ENCODE results near the gene GPS1. TPM values are rescaled to one million over a fixed set of nuclear protein-coding genes. Genes with fewer than 3 reads are reported as not detected.
A peak's percentile ranks its signal among the peaks of the same experiment; 100 is the strongest.

GPS1 gene
- 90.2 and 93.7 TPM in 2 replicates for total RNA-seq

DNA sequence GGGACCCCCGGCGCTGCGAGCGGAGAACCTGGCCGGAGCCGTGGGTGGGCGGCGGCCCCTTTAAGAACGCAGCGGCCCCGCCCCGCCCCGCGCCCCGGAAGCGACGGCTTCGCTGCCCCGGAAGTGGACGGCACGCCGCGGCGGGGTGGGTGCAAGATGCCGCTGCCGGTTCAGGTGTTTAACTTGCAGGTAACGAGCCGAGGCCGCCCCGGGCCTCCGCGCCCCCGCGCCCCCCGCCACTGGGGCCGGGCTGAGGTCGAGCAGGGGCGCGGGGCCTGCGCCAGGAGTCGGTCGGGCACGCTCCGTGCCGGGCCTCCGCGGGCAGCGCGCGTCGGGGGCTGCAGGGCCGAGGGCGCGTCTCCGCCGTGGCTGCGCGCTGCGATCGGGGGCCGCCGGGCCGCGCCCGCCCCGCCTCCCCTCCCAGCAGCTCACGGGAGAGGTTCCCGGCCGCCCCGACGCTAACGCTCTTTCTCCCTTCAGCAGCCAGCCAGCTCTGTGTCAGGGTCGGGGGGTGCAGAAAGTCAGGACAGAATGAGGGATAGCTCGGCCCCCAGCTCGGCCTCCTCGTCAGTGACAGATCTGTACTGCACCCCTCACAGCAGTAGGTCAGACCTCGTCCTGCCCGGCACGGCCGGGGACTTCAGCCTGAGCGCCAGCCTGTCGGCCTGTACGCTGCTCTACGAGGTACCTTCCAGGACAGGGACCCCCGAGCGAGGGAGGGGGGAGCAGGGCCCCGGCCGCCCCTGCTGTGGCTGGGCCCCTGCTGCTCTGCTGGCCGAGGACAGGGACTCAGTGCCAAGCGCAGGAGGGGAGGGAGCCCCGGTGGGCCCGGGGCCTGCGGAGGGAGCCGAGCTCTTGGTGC lies at the start of gene GPS1, which contains the start of gene RFNG:
GPS1 (plus strand) TSS at position 123 of the 862 bp plus-strand sequence; CDS start at position 157, 34 bp downstream.
RFNG (minus strand) TSS at position 36 of the 862 bp plus-strand sequence. CDS start 45 bp downstream, outside the sequence.
- peak within 1 kb of the TSS; percentile 91 for H3K4me3 ChIP-seq (ENCODE audit: insufficient read depth, low read length)
- H3K9me3 ChIP-seq (ENCODE audit: low read depth, low read length) = no peaks in the 10 kb centered on the region
- peak; percentile 100 for DNase-seq (ENCODE audit: insufficient read length, low spot score, missing footprints)
- H3K79me2 ChIP-seq (ENCODE audit: insufficient read depth, low read length) = peaks cover 46% of the 10 kb centered on the region
- H3K27ac ChIP-seq (ENCODE audit: low read depth, low read length) = peak within 1 kb of the TSS; percentile 37
- H3K4me1 ChIP-seq (ENCODE audit: insufficient read depth, low read length) = peaks cover 12% of the 10 kb centered on the region
- TF ChIP-seq, protein P1, sequence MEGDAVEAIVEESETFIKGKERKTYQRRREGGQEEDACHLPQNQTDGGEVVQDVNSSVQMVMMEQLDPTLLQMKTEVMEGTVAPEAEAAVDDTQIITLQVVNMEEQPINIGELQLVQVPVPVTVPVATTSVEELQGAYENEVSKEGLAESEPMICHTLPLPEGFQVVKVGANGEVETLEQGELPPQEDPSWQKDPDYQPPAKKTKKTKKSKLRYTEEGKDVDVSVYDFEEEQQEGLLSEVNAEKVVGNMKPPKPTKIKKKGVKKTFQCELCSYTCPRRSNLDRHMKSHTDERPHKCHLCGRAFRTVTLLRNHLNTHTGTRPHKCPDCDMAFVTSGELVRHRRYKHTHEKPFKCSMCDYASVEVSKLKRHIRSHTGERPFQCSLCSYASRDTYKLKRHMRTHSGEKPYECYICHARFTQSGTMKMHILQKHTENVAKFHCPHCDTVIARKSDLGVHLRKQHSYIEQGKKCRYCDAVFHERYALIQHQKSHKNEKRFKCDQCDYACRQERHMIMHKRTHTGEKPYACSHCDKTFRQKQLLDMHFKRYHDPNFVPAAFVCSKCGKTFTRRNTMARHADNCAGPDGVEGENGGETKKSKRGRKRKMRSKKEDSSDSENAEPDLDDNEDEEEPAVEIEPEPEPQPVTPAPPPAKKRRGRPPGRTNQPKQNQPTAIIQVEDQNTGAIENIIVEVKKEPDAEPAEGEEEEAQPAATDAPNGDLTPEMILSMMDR (IDR thresholded peaks at IDR 0.05; ENCODE audit: extremely low read depth, low read depth, low read length) = no peak
- peaks cover 4% of the 10 kb centered on the region for H4K20me1 ChIP-seq (ENCODE audit: insufficient read depth, low read length)
- peak within 1 kb of the TSS; percentile 81 for H3K4me2 ChIP-seq (ENCODE audit: insufficient read depth, low read length)
- peak within 1 kb of the TSS; percentile 17 for H2AFZ ChIP-seq (ENCODE audit: low read length)
- peaks cover 45% of the 10 kb centered on the region for H3K36me3 ChIP-seq (ENCODE audit: insufficient read depth, low read length)
- H3K27me3 ChIP-seq (ENCODE audit: insufficient read depth, low read length) = no peaks in the 10 kb centered on the region

DNA sequence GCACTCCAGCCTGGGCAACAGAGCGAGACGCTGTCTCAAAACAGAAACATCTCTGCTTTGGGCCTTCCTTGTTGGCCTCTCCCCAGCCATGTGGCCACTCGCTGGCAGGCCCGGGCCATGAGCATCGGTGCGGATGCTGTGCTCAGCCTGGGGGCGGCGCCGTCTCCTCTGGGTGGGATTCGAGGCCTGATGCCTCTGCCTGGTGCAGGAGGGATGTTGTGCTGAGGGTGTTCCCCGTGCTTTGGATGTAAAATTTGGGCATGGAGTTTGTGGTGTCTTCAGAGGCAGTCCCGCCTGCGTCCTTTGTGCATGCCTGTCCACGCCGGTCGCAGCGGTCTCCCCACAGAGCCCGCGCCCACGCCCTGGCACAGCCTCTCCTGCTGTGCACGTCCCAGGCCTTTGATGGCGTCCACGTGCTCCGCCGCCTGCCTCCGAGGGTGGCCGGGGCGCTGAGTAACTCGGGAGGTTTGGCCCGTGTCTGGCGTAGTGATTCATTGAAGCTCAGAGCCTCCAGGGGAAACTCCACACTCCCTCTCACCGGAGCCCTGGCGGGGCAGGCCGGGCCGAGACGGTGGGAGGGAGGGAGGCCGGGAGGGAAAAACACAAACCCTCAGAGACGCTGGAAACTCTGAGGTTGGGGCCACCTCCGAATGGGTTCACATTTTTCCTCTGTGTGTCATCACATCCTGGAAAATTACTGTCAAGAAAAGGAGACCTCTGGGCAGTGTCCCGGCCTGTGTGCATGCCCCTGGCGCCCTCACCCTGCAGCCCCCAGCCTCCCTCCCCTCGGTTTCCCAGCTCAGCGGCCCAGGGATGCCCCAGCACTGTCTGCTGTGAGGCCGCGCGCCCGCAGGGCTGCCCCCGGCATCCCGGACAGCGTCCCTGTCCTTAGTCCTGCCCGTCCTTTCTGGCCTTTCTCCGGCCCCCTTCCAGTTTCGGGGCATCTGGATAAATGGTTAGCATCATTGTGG lies 48.0 kb upstream of the GPS1 start:
- DNase-seq (ENCODE audit: insufficient read length, low spot score, missing footprints) = peak; percentile 100
- no peaks in the 10 kb centered on the region for H3K9me3 ChIP-seq (ENCODE audit: low read depth, low read length)
- H3K36me3 ChIP-seq (ENCODE audit: insufficient read depth, low read length) = no peaks in the 10 kb centered on the region
- H3K79me2 ChIP-seq (ENCODE audit: insufficient read depth, low read length) = peaks cover 3% of the 10 kb centered on the region
- peaks cover 47% of the 10 kb centered on the region for H3K4me1 ChIP-seq (ENCODE audit: insufficient read depth, low read length)
- H3K4me3 ChIP-seq (ENCODE audit: insufficient read depth, low read length) = peak overlapping the region; percentile 57
- peaks cover 7% of the 10 kb centered on the region for H4K20me1 ChIP-seq (ENCODE audit: insufficient read depth, low read length)
- H3K27me3 ChIP-seq (ENCODE audit: insufficient read depth, low read length) = no peaks in the 10 kb centered on the region
- peak overlapping the region; percentile 87 for H2AFZ ChIP-seq (ENCODE audit: low read length)
- TF ChIP-seq, protein P1 (IDR thresholded peaks at IDR 0.05; ENCODE audit: extremely low read depth, low read depth, low read length) = peak; percentile 6
- H3K4me2 ChIP-seq (ENCODE audit: insufficient read depth, low read length) = peak overlapping the region; percentile 71
- H3K27ac ChIP-seq (ENCODE audit: low read depth, low read length) = peak overlapping the region; percentile 81

DNA sequence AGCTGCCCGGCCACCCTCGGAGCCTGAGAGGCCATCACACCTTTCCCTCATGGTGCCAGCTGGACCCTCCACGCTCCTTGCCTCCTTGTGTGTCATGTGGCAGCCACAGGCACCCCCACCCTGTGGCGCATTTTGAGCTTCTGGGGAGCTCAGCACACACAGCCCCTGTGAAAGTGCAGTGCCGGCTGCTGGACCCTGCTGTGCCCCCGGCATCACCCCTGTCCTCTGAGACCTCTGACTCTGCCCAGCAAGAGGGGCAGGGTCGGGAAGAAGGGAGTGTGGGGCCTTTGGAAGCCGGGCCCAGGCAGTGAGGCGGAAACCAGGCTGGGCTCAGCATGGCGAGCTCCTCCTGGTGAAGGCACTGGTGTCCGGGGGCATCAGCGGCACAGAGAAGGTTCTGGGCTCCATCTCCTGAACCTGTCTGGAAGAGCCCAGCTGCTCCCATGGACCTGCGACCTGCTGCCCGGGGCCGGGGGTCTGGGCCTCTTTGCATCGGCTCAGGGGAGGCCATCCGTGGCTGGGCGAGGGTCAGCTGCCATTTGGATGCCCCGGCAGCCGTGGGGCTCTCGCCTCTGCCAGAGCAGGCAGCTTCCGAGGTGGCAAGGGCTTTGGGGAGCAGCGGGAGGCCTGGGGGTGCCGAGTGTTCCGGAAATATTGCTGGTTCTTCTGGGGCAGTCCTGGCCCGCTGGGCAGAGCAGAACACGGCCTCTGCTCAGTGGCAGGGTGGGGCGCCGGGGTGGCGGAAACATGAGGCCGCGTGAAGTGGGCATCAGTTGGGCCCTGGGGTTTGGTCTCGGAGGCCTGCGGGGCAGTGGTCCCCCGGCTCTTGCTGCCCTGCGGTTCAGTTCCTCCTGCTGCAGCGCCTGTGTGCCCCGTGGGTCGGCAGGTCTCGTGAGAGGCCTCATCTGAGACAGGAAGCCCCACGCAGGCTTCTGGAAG lies 46.9 kb upstream of the GPS1 start:
- peak overlapping the region; percentile 50 for H3K27ac ChIP-seq (ENCODE audit: low read depth, low read length)
- peaks cover 2% of the 10 kb centered on the region for H3K79me2 ChIP-seq (ENCODE audit: insufficient read depth, low read length)
- peaks cover 47% of the 10 kb centered on the region for H3K4me1 ChIP-seq (ENCODE audit: insufficient read depth, low read length)

More for the DNA sequence above, 46.9 kb upstream of the GPS1 start:
- TF ChIP-seq, protein P1 (IDR thresholded peaks at IDR 0.05; ENCODE audit: extremely low read depth, low read depth, low read length) = no peak
- no peak overlapping the region for H2AFZ ChIP-seq (ENCODE audit: low read length)
- no peak for DNase-seq (ENCODE audit: insufficient read length, low spot score, missing footprints)
- H3K4me2 ChIP-seq (ENCODE audit: insufficient read depth, low read length) = peak overlapping the region; percentile 20
- peaks cover 9% of the 10 kb centered on the region for H4K20me1 ChIP-seq (ENCODE audit: insufficient read depth, low read length)
- H3K36me3 ChIP-seq (ENCODE audit: insufficient read depth, low read length) = no peaks in the 10 kb centered on the region
- H3K9me3 ChIP-seq (ENCODE audit: low read depth, low read length) = no peaks in the 10 kb centered on the region
- H3K4me3 ChIP-seq (ENCODE audit: insufficient read depth, low read length) = no peak overlapping the region
- no peaks in the 10 kb centered on the region for H3K27me3 ChIP-seq (ENCODE audit: insufficient read depth, low read length)

Data from osteoblast (primary cell).